BLaER1 treated with 17β-estradiol and CSF1 and Interleukin-3, amounts not matched to agents 10 nM and 100 nM (cell line): Measurements from ENCODE around the gene QRFPR.
"Not testable (repeated sequence)": the region's sequence is repeated elsewhere in the genome, so short reads cannot be mapped to it uniquely, and the experiment has no call there.

Source experiments
- H3K27ac ChIP-seq, 11 experiments: shearing (Covaris generic); formaldehyde crosslinking; 2 replicates each; pipeline ENCODE4 v1.8.1; 2022
- H3K27me3 ChIP-seq, 11 experiments: shearing (Covaris generic); formaldehyde crosslinking; 2 replicates each; pipeline ENCODE4 v1.8.1; 2022
- H3K36me3 ChIP-seq, 11 experiments: shearing (Covaris generic); formaldehyde crosslinking; 2 replicates each; pipeline ENCODE4 v1.8.1; 2022
- H3K4me1 ChIP-seq, 10 experiments: shearing (Covaris generic); formaldehyde crosslinking; 2 replicates each; pipeline ENCODE4 v1.8.1; 2022
- H3K4me2 ChIP-seq, 11 experiments: shearing (Covaris generic); formaldehyde crosslinking; 2 replicates each; pipeline ENCODE4 v1.8.1; 2022
- H3K4me3 ChIP-seq, 10 experiments: shearing (Covaris generic); formaldehyde crosslinking; 2 replicates each; pipeline ENCODE4 v1.8.1; 2022
- H3K9ac ChIP-seq, 11 experiments: shearing (Covaris generic); formaldehyde crosslinking; 2 replicates each; pipeline ENCODE4 v1.8.1; 2022
- H3K9me3 ChIP-seq, 11 experiments: shearing (Covaris generic); formaldehyde crosslinking; replicated peaks in 1 of 11; 2 replicates each; pipeline ENCODE4 v1.8.1; 2022
- H4K20me1 ChIP-seq, 11 experiments: shearing (Covaris generic); formaldehyde crosslinking; 2 replicates each; pipeline ENCODE4 v1.8.1; 2022
- Cebpa-rat ChIP-seq, 11 experiments: shearing (Covaris generic); IDR thresholded peaks; 2 replicates each; pipeline ENCODE4 v1.8.1; 2022

The QRFPR gene

GRCh38 chr4:121324331-121324730, 56.5 kb downstream of the QRFPR start:
- Histone ChIP-seq H4K20me1 (no peaks in the 10 kb centered on the region), H3K4me2 (no peak overlapping the region), H3K27me3 (no peaks in the 10 kb centered on the region), H3K4me1 (no peaks in the 10 kb centered on the region), H3K4me3 (no peak overlapping the region), H3K36me3 (no peaks in the 10 kb centered on the region), H3K9me3 (no peaks in the 10 kb centered on the region), H3K27ac (no peak overlapping the region), H3K9ac (no peak overlapping the region)
- TF ChIP-seq Cebpa-rat (IDR thresholded peaks at IDR 0.05) = no peak

GRCh38 chr4:121321466-121321865, 59.4 kb downstream of the QRFPR start:
- no peak overlapping the region for H3K27ac ChIP-seq

DNA sequence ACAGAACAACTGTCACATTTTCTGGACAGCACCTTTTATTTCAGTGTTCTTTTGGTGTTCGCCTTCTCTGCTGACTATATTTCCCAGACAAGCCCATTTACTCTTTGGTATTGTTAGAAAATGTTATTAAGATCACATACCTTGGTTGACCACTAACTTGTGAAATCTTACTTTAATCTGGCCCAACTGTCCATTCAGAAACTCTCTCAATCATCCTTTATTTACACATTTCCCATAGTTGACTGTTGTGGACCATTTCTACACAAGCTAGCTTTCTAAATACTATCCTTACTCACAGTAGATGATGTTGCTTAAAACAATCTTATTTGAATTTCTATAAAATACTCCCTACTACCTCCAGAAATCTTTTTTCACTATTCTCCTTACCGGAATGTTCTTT, 64.7 kb downstream of the QRFPR start:
- no peak for TF ChIP-seq Cebpa-rat (IDR thresholded peaks at IDR 0.05)
- Histone ChIP-seq H4K20me1 (no peaks in the 10 kb centered on the region), H3K4me2 (no peak overlapping the region), H3K9me3 (peaks cover 0 to 7% (median 0%) of the 10 kb centered on the region in 11 experiments; a peak in 1 of 22 replicates), H3K4me1 (no peaks in the 10 kb centered on the region), H3K36me3 (no peaks in the 10 kb centered on the region), H3K9ac (no peak overlapping the region), H3K27ac (no peak overlapping the region), H3K27me3 (no peaks in the 10 kb centered on the region), H3K4me3 (no peak overlapping the region)

More at GRCh38 chr4:121321466-121321865, 59.4 kb downstream of the QRFPR start:
- TF ChIP-seq Cebpa-rat (IDR thresholded peaks at IDR 0.05) = no peak
- Histone ChIP-seq H3K9ac (no peak overlapping the region), H3K4me2 (no peak overlapping the region), H3K9me3 (peaks cover 0 to 7% (median 0%) of the 10 kb centered on the region in 11 experiments; a peak in 1 of 22 replicates), H3K4me3 (no peak overlapping the region), H3K36me3 (no peaks in the 10 kb centered on the region), H4K20me1 (no peaks in the 10 kb centered on the region), H3K27me3 (no peaks in the 10 kb centered on the region), H3K4me1 (no peaks in the 10 kb centered on the region)

- H3K4me3 ChIP-seq, H3K9me3 ChIP-seq, H3K36me3 ChIP-seq, H3K27me3 ChIP-seq, H3K9ac ChIP-seq, H3K27ac ChIP-seq, H4K20me1 ChIP-seq, H3K4me1 ChIP-seq, H3K4me2 ChIP-seq: not testable (repeated sequence)
These were observed 67.4 kb downstream of the QRFPR start for GRCh38 chr4:121313430-121313829.

DNA sequence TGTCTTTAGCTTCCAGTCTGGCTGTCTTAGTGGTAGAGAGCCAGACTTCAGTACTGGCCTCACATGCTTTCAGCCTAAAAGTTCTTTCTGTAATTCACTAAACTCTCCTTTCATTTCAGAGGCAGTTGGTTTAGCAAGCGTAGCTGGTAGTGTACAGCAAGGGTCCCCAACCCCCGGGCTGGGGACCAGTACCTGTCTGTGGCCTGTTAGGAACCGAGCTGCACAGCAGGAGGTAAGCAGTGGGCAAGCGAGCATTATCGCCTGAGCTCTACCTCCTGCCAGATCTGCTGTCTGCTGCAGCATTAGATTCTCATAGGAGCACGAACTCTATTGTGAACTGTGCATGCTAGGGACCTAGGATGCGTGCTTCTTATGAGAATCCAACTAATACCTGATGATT, 72.0 kb downstream of the QRFPR start:
- H3K9me3 ChIP-seq = no peaks in the 10 kb centered on the region
- H3K4me3 ChIP-seq = no peak overlapping the region
- peaks cover 0 to 18% (median 0%) of the 10 kb centered on the region in 10 experiments; a peak in 6 of 20 replicates for H3K4me1 ChIP-seq
- no peak for TF ChIP-seq Cebpa-rat (IDR thresholded peaks at IDR 0.05)
- no peak overlapping the region for H3K27ac ChIP-seq
- no peaks in the 10 kb centered on the region for H3K36me3 ChIP-seq
- H4K20me1 ChIP-seq = no peaks in the 10 kb centered on the region
- no peak overlapping the region for H3K9ac ChIP-seq
- peak overlapping the region in 2 of 11 experiments; percentile 27 to 42; a peak in 3 of 22 replicates for H3K4me2 ChIP-seq
- no peaks in the 10 kb centered on the region for H3K27me3 ChIP-seq

- H3K36me3 ChIP-seq = no peaks in the 10 kb centered on the region
- H4K20me1 ChIP-seq = no peaks in the 10 kb centered on the region
- no peak overlapping the region for H3K27ac ChIP-seq
- no peak for TF ChIP-seq Cebpa-rat (IDR thresholded peaks at IDR 0.05)
- no peak overlapping the region for H3K9ac ChIP-seq
- no peaks in the 10 kb centered on the region for H3K27me3 ChIP-seq
- H3K4me1 ChIP-seq = peaks cover 0 to 18% (median 0%) of the 10 kb centered on the region in 10 experiments; a peak in 6 of 20 replicates
- H3K4me3 ChIP-seq = no peak overlapping the region
- peak overlapping the region in 3 of 11 experiments; percentile 27 to 42 (median 31); a peak in 5 of 22 replicates for H3K4me2 ChIP-seq
- no peaks in the 10 kb centered on the region for H3K9me3 ChIP-seq
These were observed 72.5 kb downstream of the QRFPR start for GRCh38 chr4:121308328-121308663.

DNA sequence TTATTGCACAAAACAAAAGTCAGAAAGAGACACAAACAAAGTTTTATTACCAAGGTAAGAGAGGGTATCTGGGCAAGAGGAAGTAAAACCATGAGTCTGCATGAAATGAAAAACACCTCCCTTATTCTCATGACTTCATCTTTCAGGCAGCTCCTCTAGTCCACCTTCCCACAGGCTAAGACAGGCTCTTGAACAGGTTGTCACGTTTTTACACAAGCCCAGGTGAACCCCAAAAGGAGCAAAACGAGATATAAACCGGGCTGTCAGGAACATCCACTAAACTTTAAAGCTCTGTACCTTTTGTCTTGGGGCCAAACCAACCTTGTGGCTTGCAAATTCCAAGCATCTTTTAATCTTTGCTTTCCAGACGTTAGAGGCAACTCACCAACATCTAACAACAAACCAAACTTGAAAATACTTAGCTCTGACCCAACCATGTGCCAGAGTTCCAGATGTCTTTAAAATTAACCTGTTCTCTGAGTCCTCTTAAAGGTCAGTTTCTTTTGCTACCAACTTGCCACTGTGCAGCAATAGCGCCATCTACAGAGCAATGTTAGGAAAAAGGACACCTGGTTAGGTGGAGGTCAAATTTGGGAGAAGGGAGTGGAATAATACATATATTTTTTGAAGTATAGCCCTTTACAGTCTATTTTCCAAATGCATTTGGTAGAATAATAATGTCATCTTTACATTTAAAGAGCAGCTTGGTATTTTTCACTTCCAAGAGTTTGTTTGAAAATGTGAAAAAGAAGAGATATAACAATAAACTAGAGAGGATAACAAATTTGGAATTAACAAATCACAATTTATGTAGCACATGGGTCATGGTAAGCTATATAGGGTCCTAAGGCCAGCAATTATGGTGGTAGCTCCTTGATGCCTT, 73.1 kb downstream of the QRFPR start:
- H3K9me3 ChIP-seq = no peaks in the 10 kb centered on the region
- H3K9ac ChIP-seq = no peak overlapping the region
- H3K27me3 ChIP-seq = no peaks in the 10 kb centered on the region
- H3K4me1 ChIP-seq = peaks cover 0 to 18% (median 0%) of the 10 kb centered on the region in 10 experiments; a peak in 6 of 20 replicates
- peak overlapping the region in 3 of 11 experiments; percentile 27 to 42 (median 31); a peak in 5 of 22 replicates for H3K4me2 ChIP-seq
- H3K4me3 ChIP-seq = no peak overlapping the region
- H3K36me3 ChIP-seq = no peaks in the 10 kb centered on the region
- H3K27ac ChIP-seq = no peak overlapping the region
- H4K20me1 ChIP-seq = no peaks in the 10 kb centered on the region
- TF ChIP-seq Cebpa-rat (IDR thresholded peaks at IDR 0.05) = no peak

GRCh38 chr4:121306931-121307330, 73.9 kb downstream of the QRFPR start:
- Histone ChIP-seq H3K9ac (no peak overlapping the region), H3K4me1 (peaks cover 0 to 18% (median 0%) of the 10 kb centered on the region in 10 experiments; a peak in 6 of 20 replicates), H4K20me1 (no peaks in the 10 kb centered on the region), H3K4me2 (no peak overlapping the region), H3K27ac (no peak overlapping the region), H3K9me3 (no peaks in the 10 kb centered on the region), H3K4me3 (no peak overlapping the region), H3K36me3 (no peaks in the 10 kb centered on the region), H3K27me3 (no peaks in the 10 kb centered on the region)
- no peak for TF ChIP-seq Cebpa-rat (IDR thresholded peaks at IDR 0.05)

- H3K4me1 ChIP-seq = peaks cover 0 to 18% (median 0%) of the 10 kb centered on the region in 10 experiments; a peak in 6 of 20 replicates
- H3K36me3 ChIP-seq = no peaks in the 10 kb centered on the region
- no peak overlapping the region for H3K27ac ChIP-seq
- H4K20me1 ChIP-seq = no peaks in the 10 kb centered on the region
- no peaks in the 10 kb centered on the region for H3K27me3 ChIP-seq
- no peak for TF ChIP-seq Cebpa-rat (IDR thresholded peaks at IDR 0.05)
- no peak overlapping the region for H3K4me3 ChIP-seq
- H3K9ac ChIP-seq = no peak overlapping the region
- H3K9me3 ChIP-seq = no peaks in the 10 kb centered on the region
- no peak overlapping the region for H3K4me2 ChIP-seq
These were observed 75.9 kb downstream of the QRFPR start for GRCh38 chr4:121304893-121305292.

DNA sequence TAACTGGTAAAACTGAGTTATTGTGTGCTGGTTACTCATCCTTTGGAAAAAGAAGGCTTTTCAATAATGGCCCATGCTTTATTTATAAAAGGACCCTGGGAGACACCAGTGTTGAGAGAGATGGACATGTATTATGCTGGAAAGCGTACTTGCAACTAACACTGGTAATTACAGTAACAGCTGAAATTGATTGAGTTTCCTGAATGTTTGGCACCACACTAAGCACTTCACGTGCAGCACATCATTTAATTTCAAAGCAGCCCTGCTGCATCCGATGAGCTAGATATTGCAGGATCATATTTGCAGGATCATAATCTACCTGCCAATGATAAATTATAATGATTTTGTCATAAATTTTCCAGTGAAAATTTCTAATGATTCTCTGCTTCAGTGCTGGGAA, 81.5 kb downstream of the QRFPR start:
- H3K9me3 ChIP-seq = no peaks in the 10 kb centered on the region
- no peaks in the 10 kb centered on the region for H3K36me3 ChIP-seq
- H3K4me3 ChIP-seq = no peak overlapping the region
- no peaks in the 10 kb centered on the region for H4K20me1 ChIP-seq
- H3K27me3 ChIP-seq = no peaks in the 10 kb centered on the region
- H3K27ac ChIP-seq = no peak overlapping the region
- no peak overlapping the region for H3K4me2 ChIP-seq
- H3K9ac ChIP-seq = no peak overlapping the region
- TF ChIP-seq Cebpa-rat (IDR thresholded peaks at IDR 0.05) = no peak
- H3K4me1 ChIP-seq = no peaks in the 10 kb centered on the region
